WTC11 (cell line): ENCODE measurements around the gene TMEM97. TPM values are rescaled to one million over a fixed set of nuclear protein-coding genes. Genes with fewer than 3 reads are reported as not detected.
A peak's percentile ranks its signal among the peaks of the same experiment; 100 is the strongest.

Source experiments
- ATAC-seq: fragments of 200-7000 bp; cut with Tn5 transposase; 2 replicates; pipeline ENCODE4 v1.10.0; 2021; ENCODE audit warnings: mild to moderate bottlenecking, moderate library complexity
- CTCF ChIA-PET: fragments of 300-600 bp; sonication (Branson Sonifier 250); formaldehyde crosslinking; loops from one replicate; lab custom pipeline; 2021; ENCODE audit warnings: antibody characterized with exemption; lab: Charles Lee
- POLR2A ChIA-PET: fragments of 350-600 bp; sonication (Branson Sonifier 250); formaldehyde crosslinking; loops from one replicate; lab custom pipeline; 2021; ENCODE audit warnings: antibody characterized with exemption; lab: Charles Lee
- DNase-seq: peaks from one replicate; pipeline ENCODE4 v3.0.0; 2021; ENCODE audit warnings: low spot score
- H3K27ac Mint-ChIP-seq: 2 replicates; pipeline ENCODE4 v1.8.0; 2021; ENCODE audit warnings: mixed read lengths
- H3K27me3 Mint-ChIP-seq: 2 replicates; pipeline ENCODE4 v1.8.0; 2021; ENCODE audit warnings: low read depth, mild to moderate bottlenecking, moderate library complexity, mixed read lengths
- H3K36me3 Mint-ChIP-seq: 2 replicates; pipeline ENCODE4 v1.8.0; 2021; ENCODE audit warnings: mixed read lengths
- H3K4me1 Mint-ChIP-seq: 2 replicates; pipeline ENCODE4 v1.8.0; 2022; ENCODE audit warnings: mixed read lengths
- H3K4me3 Mint-ChIP-seq: 2 replicates; pipeline ENCODE4 v1.8.0; 2021; ENCODE audit warnings: mild to moderate bottlenecking, moderate library complexity, mixed read lengths
- H3K9me3 Mint-ChIP-seq: 2 replicates; pipeline ENCODE4 v1.8.0; 2021; ENCODE audit warnings: mixed read lengths
- ERG ChIP-seq: fragments of 250-450 bp; sonication (Bioruptor Pico); IDR thresholded peaks from 2 replicates; pipeline ENCODE4 v1.8.0; 2021; ENCODE audit warnings: mild to moderate bottlenecking
- FOXP1 ChIP-seq: sonication (generic); formaldehyde crosslinking; IDR thresholded peaks from 2 replicates; pipeline ENCODE4 v1.8.0; 2022; ENCODE audit warnings: missing genetic modification reagents, mild to moderate bottlenecking, moderate library complexity, borderline replicate concordance
- GABPB1 ChIP-seq: sonication (generic); formaldehyde crosslinking; IDR thresholded peaks from 2 replicates; pipeline ENCODE4 v1.8.1; 2023; ENCODE audit warnings: mild to moderate bottlenecking, missing genetic modification reagents
- JAZF1 ChIP-seq: fragments of 250-450 bp; sonication (Bioruptor Pico); IDR thresholded peaks from 2 replicates; pipeline ENCODE4 v1.9.0; 2021; ENCODE audit warnings: moderate library complexity, mild to moderate bottlenecking, inconsistent platforms
- MXD4 ChIP-seq: fragments of 250-450 bp; sonication (Bioruptor Pico); IDR thresholded peaks from 2 replicates; pipeline ENCODE4 v1.8.0; 2021; ENCODE audit warnings: mild to moderate bottlenecking, moderate library complexity, borderline replicate concordance
- NFE2L1 ChIP-seq: sonication (generic); formaldehyde crosslinking; IDR thresholded peaks from 2 replicates; pipeline ENCODE4 v1.8.1; 2023; ENCODE audit warnings: missing genetic modification reagents
- NR1H2 ChIP-seq: sonication (generic); formaldehyde crosslinking; IDR thresholded peaks from 2 replicates; pipeline ENCODE4 v1.9.0; 2021; ENCODE audit warnings: mild to moderate bottlenecking, moderate library complexity, missing genetic modification reagents
- PREB ChIP-seq: sonication (generic); formaldehyde crosslinking; IDR thresholded peaks from 2 replicates; pipeline ENCODE4 v1.8.1; 2022; ENCODE audit warnings: mild to moderate bottlenecking, missing genetic modification reagents, moderate library complexity, borderline replicate concordance
- RORB ChIP-seq: fragments of 250-450 bp; sonication (Bioruptor Pico); IDR thresholded peaks from 2 replicates; pipeline ENCODE4 v1.9.0; 2021; ENCODE audit warnings: mild to moderate bottlenecking
- SOX15 ChIP-seq: fragments of 250-450 bp; sonication (Bioruptor Pico); IDR thresholded peaks from 2 replicates; pipeline ENCODE4 v1.9.0; 2021; ENCODE audit warnings: mild to moderate bottlenecking
- SP1 ChIP-seq: sonication (generic); formaldehyde crosslinking; conservative IDR thresholded peaks from 2 replicates; pipeline ENCODE4 v1.8.1; 2022; ENCODE audit warnings: missing genetic modification reagents
- ZNF121 ChIP-seq: sonication (generic); formaldehyde crosslinking; IDR thresholded peaks from 2 replicates; pipeline ENCODE4 v1.8.0; 2023; ENCODE audit warnings: missing genetic modification reagents
- ZNF138 ChIP-seq: sonication (generic); formaldehyde crosslinking; conservative IDR thresholded peaks from 2 replicates; pipeline ENCODE4 v1.8.1; 2022; ENCODE audit warnings: mild to moderate bottlenecking, moderate library complexity, missing genetic modification reagents
- ZNF263 ChIP-seq: sonication (generic); formaldehyde crosslinking; IDR thresholded peaks from 2 replicates; pipeline ENCODE4 v1.8.1; 2022; ENCODE audit warnings: low read depth, mild to moderate bottlenecking, moderate library complexity, missing genetic modification reagents
- ZNF317 ChIP-seq: sonication (generic); formaldehyde crosslinking; IDR thresholded peaks from 2 replicates; pipeline ENCODE4 v1.8.1; 2023; ENCODE audit warnings: low read depth, mild to moderate bottlenecking, moderate library complexity, missing genetic modification reagents, borderline replicate concordance
- ZNF396 ChIP-seq: fragments of 250-450 bp; sonication (Bioruptor Pico); IDR thresholded peaks from 2 replicates; pipeline ENCODE4 v1.8.0; 2021; ENCODE audit warnings: mild to moderate bottlenecking, moderate library complexity, borderline replicate concordance
- ZNF671 ChIP-seq: fragments of 250-450 bp; sonication (Bioruptor Pico); IDR thresholded peaks from 2 replicates; pipeline ENCODE4 v1.8.0; 2021; ENCODE audit warnings: mild to moderate bottlenecking
- total RNA-seq: library from RNA; stranded (reverse); gene quantifications from 3 replicates; pipeline ENCODE4 v1.2.3, GENCODE V29; 2021
- TF ChIP-seq, protein P1 (sequence below): sonication (generic); formaldehyde crosslinking; IDR thresholded peaks from 2 replicates; pipeline ENCODE4 v1.8.1; 2023; ENCODE audit warnings: mild to moderate bottlenecking, missing genetic modification reagents, moderate library complexity
- TF ChIP-seq, protein P2 (sequence below): sonication (generic); formaldehyde crosslinking; IDR thresholded peaks from 2 replicates; pipeline ENCODE4 v1.8.1; 2023; ENCODE audit warnings: mild to moderate bottlenecking, moderate library complexity, missing genetic modification reagents

Gene TMEM97
- total RNA-seq, 1 experiment from 2014 or later = 68.0 TPM

DNA sequence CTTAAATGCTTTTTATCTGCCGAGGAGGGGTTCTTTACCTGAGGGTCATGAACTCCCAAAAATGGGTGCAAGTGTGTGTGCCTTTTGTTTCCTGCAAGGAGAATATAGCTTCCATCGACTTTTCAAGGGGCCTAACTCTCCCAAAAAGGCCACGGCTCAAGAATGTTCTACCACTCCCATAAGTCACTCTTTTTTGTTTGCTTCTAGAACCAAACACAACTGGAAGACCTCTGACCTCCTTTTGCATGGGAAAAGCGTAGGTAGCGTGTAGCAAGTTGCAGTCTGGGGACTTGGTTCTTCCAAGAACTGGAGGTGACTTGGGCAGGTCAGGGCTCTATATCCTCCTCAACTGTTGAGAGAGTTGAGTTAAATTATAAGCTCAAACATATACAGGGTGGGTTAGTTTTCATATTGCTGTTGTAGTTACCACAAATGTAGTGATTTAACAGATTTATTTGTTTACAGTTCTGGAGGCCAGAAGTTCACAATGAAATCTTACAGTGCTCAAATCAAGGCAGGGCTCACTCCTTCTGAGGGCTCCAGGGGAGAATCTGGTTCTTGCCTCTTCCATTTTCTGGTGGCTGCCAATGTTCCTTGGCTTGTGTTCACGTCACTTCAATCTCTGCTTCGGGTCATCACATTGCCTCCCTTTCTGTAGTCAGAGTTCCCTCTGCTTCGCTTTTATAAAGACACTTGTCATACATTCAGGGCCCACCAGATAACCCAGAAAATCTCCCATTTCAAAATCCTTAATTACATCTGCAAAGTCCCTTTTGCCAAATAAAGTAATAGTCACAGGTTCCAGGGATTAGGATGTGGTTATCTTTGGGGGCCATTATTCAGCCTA, 1.4 kb downstream of the TMEM97 start:
- TF ChIP-seq ZNF317 (CRISPR knock-in tag) = 0 out of 2 replicates have a peak, but pooled peaks have one; percentile 68
- TF ChIP-seq NR1H2 (CRISPR knock-in tag) = no peak
- TF ChIP-seq, protein P1, sequence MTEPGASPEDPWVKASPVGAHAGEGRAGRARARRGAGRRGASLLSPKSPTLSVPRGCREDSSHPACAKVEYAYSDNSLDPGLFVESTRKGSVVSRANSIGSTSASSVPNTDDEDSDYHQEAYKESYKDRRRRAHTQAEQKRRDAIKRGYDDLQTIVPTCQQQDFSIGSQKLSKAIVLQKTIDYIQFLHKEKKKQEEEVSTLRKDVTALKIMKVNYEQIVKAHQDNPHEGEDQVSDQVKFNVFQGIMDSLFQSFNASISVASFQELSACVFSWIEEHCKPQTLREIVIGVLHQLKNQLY (CRISPR knock-in tag) = no peak
- Mint-ChIP-seq H3K4me3 (peak overlapping the region; percentile 77), H3K4me1 (peaks cover 50% of the 10 kb centered on the region), H3K9me3 (no peaks in the 10 kb centered on the region), H3K27me3 (no peaks in the 10 kb centered on the region; the same call in 1 of the 2 replicates), H3K36me3 (peaks cover 15% of the 10 kb centered on the region), H3K27ac (peak overlapping the region; percentile 91)
- ChIA-PET POLR2A (interaction anchor here (0.6 to 2.9 kb wide), 3 partner anchors 15 to 69 kb away, joined by 3 to 17 read pairs (median 8); partner anchors contain the start of genes IFT20 and TNFAIP1), CTCF (interaction anchor here (1.2 to 2.6 kb wide), 5 partner anchors 15 to 97 kb away, joined by 3 to 17 read pairs (median 5); partner anchors contain the start of genes IFT20 and TNFAIP1)
- DNase-seq (no peak), ATAC-seq (no peak)

DNA sequence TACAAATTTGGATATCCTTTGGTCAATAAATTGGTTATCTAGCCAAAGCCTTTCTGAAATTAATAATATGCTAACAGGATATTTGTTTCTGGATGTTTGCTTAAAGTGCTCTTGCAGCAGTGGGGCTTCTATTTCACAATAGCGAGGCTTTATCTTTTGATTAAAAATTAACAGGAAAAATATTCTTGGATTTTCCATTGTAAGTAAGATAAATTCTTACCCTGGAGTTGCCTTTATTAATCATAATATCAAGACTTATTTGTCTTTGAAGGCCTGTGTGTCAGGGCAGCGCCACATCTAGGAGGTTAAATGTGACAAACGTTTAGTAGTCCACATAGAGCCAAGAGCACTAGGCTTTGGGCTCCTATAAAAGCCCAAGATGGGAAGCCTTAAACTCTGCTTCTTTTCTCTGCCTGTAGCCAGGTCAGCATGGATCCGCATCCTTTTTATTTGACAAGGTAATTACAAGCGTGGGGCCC, 5.3 kb downstream of the TMEM97 start:
- no peak overlapping the region for H3K27ac Mint-ChIP-seq
- ChIA-PET POLR2A (no interaction called here), CTCF (no interaction called here)
- ATAC-seq = no peak
- H3K4me3 Mint-ChIP-seq = no peak overlapping the region
- no peak for TF ChIP-seq ZNF138
- TF ChIP-seq RORB = no peak
- TF ChIP-seq, all 79 proteins: peak for 0
- Mint-ChIP-seq H3K36me3 (peaks cover 49% of the 10 kb centered on the region), H3K4me1 (peaks cover 31% of the 10 kb centered on the region), H3K9me3 (no peaks in the 10 kb centered on the region), H3K27me3 (no peaks in the 10 kb centered on the region)
- no peak for DNase-seq

DNA sequence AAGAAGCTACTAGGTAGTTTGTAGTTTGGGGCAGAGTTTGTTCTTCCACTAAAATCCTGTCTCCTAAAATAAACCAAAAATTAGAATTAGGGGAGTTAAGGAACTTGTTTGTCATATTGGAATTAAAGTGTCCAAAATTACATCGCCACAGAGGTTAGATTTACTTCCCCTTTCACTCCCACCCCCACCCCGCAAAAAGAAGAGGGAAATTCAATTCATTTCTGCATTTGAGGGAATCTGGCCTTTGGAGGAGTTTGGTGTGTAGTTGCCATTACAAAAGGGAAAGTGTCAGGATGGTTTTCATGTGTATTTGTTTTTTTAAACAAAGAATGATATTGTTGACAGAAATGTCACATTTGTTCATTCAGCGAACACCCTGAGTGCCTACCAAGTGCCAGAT, 5.8 kb downstream of the TMEM97 start:
- Mint-ChIP-seq H3K9me3 (no peaks in the 10 kb centered on the region), H3K27ac (peak overlapping the region; percentile 84), H3K4me3 (no peak overlapping the region), H3K36me3 (peaks cover 49% of the 10 kb centered on the region), H3K27me3 (no peaks in the 10 kb centered on the region), H3K4me1 (peaks cover 31% of the 10 kb centered on the region)
- DNase-seq (no peak), ATAC-seq (no peak)
- TF ChIP-seq ERG (CRISPR knock-in tag) = no peak
- TF ChIP-seq, protein P2, sequence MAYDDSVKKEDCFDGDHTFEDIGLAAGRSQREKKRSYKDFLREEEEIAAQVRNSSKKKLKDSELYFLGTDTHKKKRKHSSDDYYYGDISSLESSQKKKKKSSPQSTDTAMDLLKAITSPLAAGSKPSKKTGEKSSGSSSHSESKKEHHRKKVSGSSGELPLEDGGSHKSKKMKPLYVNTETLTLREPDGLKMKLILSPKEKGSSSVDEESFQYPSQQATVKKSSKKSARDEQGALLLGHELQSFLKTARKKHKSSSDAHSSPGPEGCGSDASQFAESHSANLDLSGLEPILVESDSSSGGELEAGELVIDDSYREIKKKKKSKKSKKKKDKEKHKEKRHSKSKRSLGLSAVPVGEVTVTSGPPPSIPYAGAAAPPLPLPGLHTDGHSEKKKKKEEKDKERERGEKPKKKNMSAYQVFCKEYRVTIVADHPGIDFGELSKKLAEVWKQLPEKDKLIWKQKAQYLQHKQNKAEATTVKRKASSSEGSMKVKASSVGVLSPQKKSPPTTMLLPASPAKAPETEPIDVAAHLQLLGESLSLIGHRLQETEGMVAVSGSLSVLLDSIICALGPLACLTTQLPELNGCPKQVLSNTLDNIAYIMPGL = no peak
- TF ChIP-seq ZNF396 (CRISPR knock-in tag) = no peak
- no peak for TF ChIP-seq PREB (CRISPR knock-in tag)
- no peak for TF ChIP-seq MXD4 (CRISPR knock-in tag)
- TF ChIP-seq ZNF671 (CRISPR knock-in tag) = no peak
- TF ChIP-seq GABPB1 = no peak
- ChIA-PET CTCF (no interaction called here), POLR2A (no interaction called here)

DNA sequence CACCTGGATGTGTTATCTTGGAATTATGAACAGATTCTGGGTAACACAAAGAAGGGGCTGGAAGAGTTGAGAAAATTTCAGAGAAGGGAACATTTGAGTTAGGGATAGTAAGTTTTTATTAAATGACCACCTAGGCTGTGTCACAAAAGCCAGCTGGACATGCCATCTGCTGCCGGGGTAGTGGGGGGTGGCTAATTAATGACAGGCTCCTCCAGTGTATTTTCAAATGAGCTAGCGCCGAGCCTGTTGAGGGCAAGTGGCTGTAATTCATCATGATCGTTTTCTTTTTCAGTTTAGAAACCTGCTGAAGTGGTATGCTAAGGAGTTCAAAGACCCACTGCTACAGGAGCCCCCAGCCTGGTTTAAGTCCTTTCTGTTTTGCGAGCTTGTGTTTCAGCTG, 6.2 kb downstream of the TMEM97 start:
- no peak for ATAC-seq
- no peaks in the 10 kb centered on the region for H3K9me3 Mint-ChIP-seq
- H3K4me3 Mint-ChIP-seq = no peak overlapping the region
- peak overlapping the region; percentile 84 for H3K27ac Mint-ChIP-seq
- DNase-seq = no peak
- H3K36me3 Mint-ChIP-seq = peaks cover 47% of the 10 kb centered on the region
- no peaks in the 10 kb centered on the region for H3K27me3 Mint-ChIP-seq
- ChIA-PET CTCF (interaction anchor here (1.3 kb wide), 1 partner anchor 10 kb away, joined by 4 read pairs; the partner anchor contains the start of genes IFT20 and TNFAIP1), POLR2A (interaction anchor here (1.2 kb wide), 1 partner anchor 10 kb away, joined by 4 read pairs; the partner anchor contains the start of genes IFT20 and TNFAIP1)
- no peak for TF ChIP-seq SOX15 (CRISPR knock-in tag)
- TF ChIP-seq NFE2L1 (CRISPR knock-in tag) = no peak
- no peak for TF ChIP-seq JAZF1 (CRISPR knock-in tag)
- no peak for TF ChIP-seq ZNF121 (CRISPR knock-in tag)
- TF ChIP-seq FOXP1 = no peak
- no peak for TF ChIP-seq SP1 (CRISPR knock-in tag)
- TF ChIP-seq PREB (CRISPR knock-in tag) = no peak
- no peak for TF ChIP-seq ZNF263
- H3K4me1 Mint-ChIP-seq = peaks cover 27% of the 10 kb centered on the region
